Measurements from ENCODE around the gene CNN2. TPM values are rescaled to one million over a fixed set of nuclear protein-coding genes. Genes with fewer than 3 reads are reported as not detected.

CNN2 gene
- total and polyA plus RNA-seq, 9 of the 15 experiments (the other 6 are each of a cell fraction or from before 2014, with no cell fraction given): 12.1 to 174 (median 52.7) TPM

DNA sequence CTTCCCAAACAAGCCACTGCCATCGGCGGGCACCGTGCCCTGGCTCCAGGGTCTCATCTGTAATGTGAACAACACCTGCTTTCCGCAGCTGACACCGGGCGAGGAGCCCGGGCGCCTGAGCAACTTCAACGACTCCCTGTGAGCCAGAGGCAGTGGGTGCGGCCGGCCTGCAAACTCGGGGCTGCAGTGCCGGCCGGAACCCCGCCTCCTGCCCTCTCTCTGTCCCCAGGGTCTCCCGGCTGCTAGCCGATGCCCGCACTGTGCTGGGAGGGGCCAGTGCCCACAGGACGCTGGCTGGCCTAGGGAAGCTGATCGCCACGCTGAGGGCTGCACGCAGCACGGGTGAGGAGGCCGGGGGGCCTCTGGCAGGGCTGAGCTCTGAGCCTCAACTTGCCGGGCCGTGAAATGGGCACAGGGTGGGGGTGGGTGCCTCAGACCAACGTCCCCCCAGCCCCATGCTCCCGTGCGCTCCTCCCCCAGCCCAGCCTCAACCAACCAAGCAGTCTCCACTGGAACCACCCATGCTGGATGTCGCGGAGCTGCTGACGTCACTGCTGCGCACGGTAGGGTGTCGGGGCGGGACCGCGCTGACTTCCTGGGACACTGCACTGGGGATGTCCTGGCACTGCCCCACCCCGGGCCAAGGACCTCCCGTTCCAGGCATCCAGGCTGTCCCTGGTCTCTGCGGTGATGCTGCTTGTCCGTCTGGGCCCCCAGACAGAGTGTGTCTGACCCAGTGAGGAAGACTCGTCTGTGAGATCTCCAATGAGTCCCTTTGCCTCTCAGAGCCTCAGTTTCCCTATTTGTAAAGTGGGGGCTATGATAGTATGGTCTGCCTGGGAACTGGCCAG is 15.7 kb downstream of the CNN2 start (continued):
- TF ChIP-seq, protein P1, sequence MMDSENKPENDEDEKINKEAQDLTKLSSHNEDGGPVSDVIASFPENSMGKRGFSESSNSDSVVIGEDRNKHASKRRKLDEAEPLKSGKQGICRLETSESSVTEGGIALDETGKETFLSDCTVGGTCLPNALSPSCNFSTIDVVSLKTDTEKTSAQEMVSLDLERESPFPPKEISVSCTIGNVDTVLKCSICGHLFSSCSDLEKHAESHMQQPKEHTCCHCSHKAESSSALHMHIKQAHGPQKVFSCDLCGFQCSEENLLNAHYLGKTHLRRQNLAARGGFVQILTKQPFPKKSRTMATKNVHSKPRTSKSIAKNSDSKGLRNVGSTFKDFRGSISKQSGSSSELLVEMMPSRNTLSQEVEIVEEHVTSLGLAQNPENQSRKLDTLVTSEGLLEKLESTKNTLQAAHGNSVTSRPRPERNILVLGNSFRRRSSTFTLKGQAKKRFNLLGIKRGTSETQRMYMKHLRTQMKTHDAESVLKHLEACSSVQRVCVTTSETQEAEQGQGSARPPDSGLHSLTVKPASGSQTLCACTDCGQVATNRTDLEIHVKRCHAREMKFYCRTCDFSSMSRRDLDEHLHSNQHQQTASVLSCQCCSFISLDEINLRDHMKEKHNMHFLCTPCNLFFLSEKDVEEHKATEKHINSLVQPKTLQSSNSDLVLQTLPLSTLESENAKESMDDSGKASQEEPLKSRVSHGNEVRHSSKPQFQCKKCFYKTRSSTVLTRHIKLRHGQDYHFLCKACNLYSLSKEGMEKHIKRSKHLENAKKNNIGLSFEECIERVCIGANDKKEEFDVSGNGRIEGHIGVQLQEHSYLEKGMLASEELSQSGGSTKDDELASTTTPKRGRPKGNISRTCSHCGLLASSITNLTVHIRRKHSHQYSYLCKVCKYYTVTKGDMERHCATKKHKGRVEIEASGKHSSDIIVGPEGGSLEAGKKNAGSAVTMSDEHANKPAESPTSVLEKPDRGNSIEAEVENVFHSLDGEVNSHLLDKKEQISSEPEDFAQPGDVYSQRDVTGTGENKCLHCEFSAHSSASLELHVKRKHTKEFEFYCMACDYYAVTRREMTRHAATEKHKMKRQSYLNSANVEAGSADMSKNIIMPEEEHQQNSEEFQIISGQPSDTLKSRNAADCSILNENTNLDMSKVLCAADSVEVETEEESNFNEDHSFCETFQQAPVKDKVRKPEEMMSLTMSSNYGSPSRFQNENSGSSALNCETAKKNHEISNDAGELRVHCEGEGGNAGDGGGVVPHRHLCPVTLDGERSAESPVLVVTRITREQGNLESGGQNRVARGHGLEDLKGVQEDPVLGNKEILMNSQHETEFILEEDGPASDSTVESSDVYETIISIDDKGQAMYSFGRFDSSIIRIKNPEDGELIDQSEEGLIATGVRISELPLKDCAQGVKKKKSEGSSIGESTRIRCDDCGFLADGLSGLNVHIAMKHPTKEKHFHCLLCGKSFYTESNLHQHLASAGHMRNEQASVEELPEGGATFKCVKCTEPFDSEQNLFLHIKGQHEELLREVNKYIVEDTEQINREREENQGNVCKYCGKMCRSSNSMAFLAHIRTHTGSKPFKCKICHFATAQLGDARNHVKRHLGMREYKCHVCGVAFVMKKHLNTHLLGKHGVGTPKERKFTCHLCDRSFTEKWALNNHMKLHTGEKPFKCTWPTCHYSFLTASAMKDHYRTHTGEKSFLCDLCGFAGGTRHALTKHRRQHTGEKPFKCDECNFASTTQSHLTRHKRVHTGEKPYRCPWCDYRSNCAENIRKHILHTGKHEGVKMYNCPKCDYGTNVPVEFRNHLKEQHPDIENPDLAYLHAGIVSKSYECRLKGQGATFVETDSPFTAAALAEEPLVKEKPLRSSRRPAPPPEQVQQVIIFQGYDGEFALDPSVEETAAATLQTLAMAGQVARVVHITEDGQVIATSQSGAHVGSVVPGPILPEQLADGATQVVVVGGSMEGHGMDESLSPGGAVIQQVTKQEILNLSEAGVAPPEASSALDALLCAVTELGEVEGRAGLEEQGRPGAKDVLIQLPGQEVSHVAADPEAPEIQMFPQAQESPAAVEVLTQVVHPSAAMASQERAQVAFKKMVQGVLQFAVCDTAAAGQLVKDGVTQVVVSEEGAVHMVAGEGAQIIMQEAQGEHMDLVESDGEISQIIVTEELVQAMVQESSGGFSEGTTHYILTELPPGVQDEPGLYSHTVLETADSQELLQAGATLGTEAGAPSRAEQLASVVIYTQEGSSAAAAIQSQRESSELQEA (IDR thresholded peaks at IDR 0.05; ENCODE audit: low read depth): no peak
- TF ChIP-seq ZNF707 (CRISPR knock-in tag; conservative IDR thresholded peaks at IDR 0.05) (no peak), PML (IDR thresholded peaks at IDR 0.05; ENCODE audit: low read length) (no peak; the same call in 1 of the 2 replicates), ETV6 (IDR thresholded peaks at IDR 0.05; ENCODE audit: borderline replicate concordance in 1 of 2, low read depth in 2 of 2, low read length in 1 of 2) (no peak), ETV6 (CRISPR knock-in tag; IDR thresholded peaks at IDR 0.05; ENCODE audit: borderline replicate concordance) (no peak), PRMT5 (CRISPR knock-in tag; IDR thresholded peaks at IDR 0.05) (no peak), ZNF121 (CRISPR knock-in tag; conservative IDR thresholded peaks at IDR 0.05) (0 out of 2 replicates have a peak, but pooled peaks have one; percentile 7), NFXL1 (CRISPR knock-in tag; IDR thresholded peaks at IDR 0.05) (no peak), SMARCA4 (IDR thresholded peaks at IDR 0.05) (no peak), KDM5B (IDR thresholded peaks at IDR 0.05; ENCODE audit: insufficient replicate concordance, low read depth, low read length) (no peak), ZNF766 (CRISPR knock-in tag; conservative IDR thresholded peaks at IDR 0.05) (no peak), RFX7 (CRISPR knock-in tag; IDR thresholded peaks at IDR 0.05) (no peak), RBM22 (IDR thresholded peaks at IDR 0.05; ENCODE audit: low read depth, low read length, poor library complexity, severe bottlenecking) (no peak), SUPT5H (IDR thresholded peaks at IDR 0.05) (peak; percentile 64)
- TF ChIP-seq, protein P2, sequence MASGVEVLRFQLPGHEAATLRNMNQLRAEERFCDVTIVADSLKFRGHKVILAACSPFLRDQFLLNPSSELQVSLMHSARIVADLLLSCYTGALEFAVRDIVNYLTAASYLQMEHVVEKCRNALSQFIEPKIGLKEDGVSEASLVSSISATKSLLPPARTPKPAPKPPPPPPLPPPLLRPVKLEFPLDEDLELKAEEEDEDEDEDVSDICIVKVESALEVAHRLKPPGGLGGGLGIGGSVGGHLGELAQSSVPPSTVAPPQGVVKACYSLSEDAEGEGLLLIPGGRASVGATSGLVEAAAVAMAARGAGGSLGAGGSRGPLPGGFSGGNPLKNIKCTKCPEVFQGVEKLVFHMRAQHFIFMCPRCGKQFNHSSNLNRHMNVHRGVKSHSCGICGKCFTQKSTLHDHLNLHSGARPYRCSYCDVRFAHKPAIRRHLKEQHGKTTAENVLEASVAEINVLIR (CRISPR knock-in tag; IDR thresholded peaks at IDR 0.05): peak; percentile 80
- TF ChIP-seq, protein P3, sequence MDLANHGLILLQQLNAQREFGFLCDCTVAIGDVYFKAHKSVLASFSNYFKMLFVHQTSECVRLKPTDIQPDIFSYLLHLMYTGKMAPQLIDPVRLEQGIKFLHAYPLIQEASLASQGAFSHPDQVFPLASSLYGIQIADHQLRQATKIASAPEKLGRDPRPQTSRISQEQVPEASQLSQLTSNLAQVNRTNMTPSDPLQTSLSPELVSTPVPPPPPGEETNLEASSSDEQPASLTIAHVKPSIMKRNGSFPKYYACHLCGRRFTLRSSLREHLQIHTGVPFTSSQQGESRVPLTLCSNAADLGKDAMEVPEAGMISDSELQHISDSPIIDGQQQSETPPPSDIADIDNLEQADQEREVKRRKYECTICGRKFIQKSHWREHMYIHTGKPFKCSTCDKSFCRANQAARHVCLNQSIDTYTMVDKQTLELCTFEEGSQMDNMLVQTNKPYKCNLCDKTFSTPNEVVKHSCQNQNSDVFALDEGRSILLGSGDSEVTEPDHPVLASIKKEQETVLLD (IDR thresholded peaks at IDR 0.05): no peak; the same call in 1 of the 2 replicates
